Neural progenitor cell (in vitro differentiated cells): ENCODE data around the gene ITPR2. TPM values are rescaled to one million over a fixed set of nuclear protein-coding genes. Genes with fewer than 3 reads are reported as not detected.

Source experiments
- DNase-seq: peaks from one replicate; pipeline ENCODE4 v3.0.0-alpha.2; 2016; ENCODE audit warnings: low spot score
- H2AFZ ChIP-seq: fragments of 200-600 bp; sonication (generic); replicated peaks from 2 replicates; pipeline ENCODE4 v1.6.1; 2016; ENCODE audit warnings: antibody characterized with exemption
- H3F3A ChIP-seq: fragments of 200-600 bp; sonication (generic); 2 replicates; pipeline ENCODE4 v1.6.1; 2016; ENCODE audit warnings: antibody characterized with exemption, low read depth
- H3K27ac ChIP-seq: fragments of 200-600 bp; sonication (generic); 2 replicates; pipeline ENCODE4 v1.5.1; 2016; ENCODE audit warnings: mild to moderate bottlenecking
- H3K27me3 ChIP-seq: fragments of 200-600 bp; sonication (generic); 2 replicates; pipeline ENCODE4 v1.6.1; 2016; ENCODE audit warnings: mild to moderate bottlenecking, moderate library complexity
- H3K36me3 ChIP-seq: fragments of 200-600 bp; sonication (generic); 2 replicates; pipeline ENCODE4 v1.5.1; 2016
- H3K4me1 ChIP-seq: fragments of 200-600 bp; sonication (generic); 2 replicates; pipeline ENCODE4 v1.6.1; 2016; ENCODE audit warnings: mixed run types
- H3K4me2 ChIP-seq: fragments of 200-600 bp; sonication (generic); 2 replicates; pipeline ENCODE4 v1.6.1; 2016
- H3K4me3 ChIP-seq: fragments of 200-600 bp; sonication (generic); 2 replicates; pipeline ENCODE4 v1.5.1; 2016
- H3K79me2 ChIP-seq: fragments of 200-600 bp; sonication (generic); 2 replicates; pipeline ENCODE4 v1.6.1; 2016; ENCODE audit warnings: low read depth
- H3K9ac ChIP-seq: fragments of 200-600 bp; sonication (generic); 2 replicates; pipeline ENCODE4 v1.6.1; 2016
- H3K9me3 ChIP-seq: fragments of 200-600 bp; sonication (generic); 2 replicates; pipeline ENCODE4 v1.5.1; 2016; ENCODE audit warnings: low read depth
- H4K20me1 ChIP-seq: fragments of 200-600 bp; sonication (generic); 2 replicates; pipeline ENCODE4 v1.6.1; 2016; ENCODE audit warnings: low read depth
- H3K27ac Mint-ChIP-seq: 3 replicates; pipeline ENCODE4 v1.8.0; 2021; ENCODE audit warnings: mixed read lengths
- H3K27me3 Mint-ChIP-seq: 2 replicates; pipeline ENCODE4 v1.8.0; 2022; ENCODE audit warnings: low read depth, mild to moderate bottlenecking, inconsistent platforms, moderate library complexity, mixed read lengths; ENCODE audit not compliant: insufficient read depth
- H3K36me3 Mint-ChIP-seq: 3 replicates; pipeline ENCODE4 v1.8.0; 2021; ENCODE audit warnings: mixed read lengths
- H3K4me1 Mint-ChIP-seq: 3 replicates; pipeline ENCODE4 v1.8.0; 2021; ENCODE audit warnings: mixed read lengths
- H3K4me3 Mint-ChIP-seq: 3 replicates; pipeline ENCODE4 v1.8.0; 2021; ENCODE audit warnings: mild to moderate bottlenecking, moderate library complexity, mixed read lengths
- H3K9me3 Mint-ChIP-seq: 3 replicates; pipeline ENCODE4 v1.8.0; 2020; ENCODE audit warnings: mixed read lengths
- CTCF ChIP-seq: fragments of 200-600 bp; sonication (generic); IDR thresholded peaks from 2 replicates; pipeline ENCODE4 v1.5.1; 2017; ENCODE audit warnings: antibody characterized with exemption, mild to moderate bottlenecking
- EZH2 ChIP-seq: fragments of 200-600 bp; sonication (generic); IDR thresholded peaks from 2 replicates; pipeline ENCODE4 v1.6.1; 2017; ENCODE audit warnings: antibody characterized with exemption, mild to moderate bottlenecking, moderate library complexity
- EZH2phosphoT487 ChIP-seq: fragments of 200-600 bp; sonication (generic); IDR thresholded peaks from 2 replicates; pipeline ENCODE4 v1.6.1; 2017; ENCODE audit warnings: antibody characterized with exemption
- total RNA-seq: library from RNA; depleted of rRNA; stranded (reverse); fragments of >200 nt; gene quantifications from 2 replicates; pipeline ENCODE4 v1.2.3, GENCODE V29; 2015; ENCODE audit warnings: low replicate concordance

The ITPR2 gene
- total RNA-seq, 1 donor from 2014 or later, result 11.4 TPM

GRCh38 chr12:26870491-26871419 is 37.8 kb upstream of the ITPR2 start:
- H3K4me1 ChIP-seq, result no peaks in the 10 kb centered on the region
- H4K20me1 ChIP-seq, result no peaks in the 10 kb centered on the region
- no peaks in the 10 kb centered on the region for H3K9me3 Mint-ChIP-seq
- TF ChIP-seq CTCF, result no peak
- no peak for TF ChIP-seq EZH2phosphoT487
- no peaks in the 10 kb centered on the region for H3K27me3 Mint-ChIP-seq
- H3K79me2 ChIP-seq, result no peaks in the 10 kb centered on the region
- no peaks in the 10 kb centered on the region for H3K27me3 ChIP-seq
- H3K27ac ChIP-seq, result no peak overlapping the region
- DNase-seq, result no peak
- no peaks in the 10 kb centered on the region for H3K36me3 ChIP-seq
- H2AFZ ChIP-seq, result no peak overlapping the region
- H3K9ac ChIP-seq, result no peak overlapping the region
- H3K4me3 ChIP-seq, result no peak overlapping the region
- no peaks in the 10 kb centered on the region for H3K9me3 ChIP-seq
- no peak overlapping the region for H3K27ac Mint-ChIP-seq
- H3K4me1 Mint-ChIP-seq, result peaks cover 2% of the 10 kb centered on the region
- no peaks in the 10 kb centered on the region for H3K36me3 Mint-ChIP-seq
- no peak overlapping the region for H3K4me3 Mint-ChIP-seq
- H3F3A ChIP-seq, result no peaks in the 10 kb centered on the region
- no peak overlapping the region for H3K4me2 ChIP-seq

DNA sequence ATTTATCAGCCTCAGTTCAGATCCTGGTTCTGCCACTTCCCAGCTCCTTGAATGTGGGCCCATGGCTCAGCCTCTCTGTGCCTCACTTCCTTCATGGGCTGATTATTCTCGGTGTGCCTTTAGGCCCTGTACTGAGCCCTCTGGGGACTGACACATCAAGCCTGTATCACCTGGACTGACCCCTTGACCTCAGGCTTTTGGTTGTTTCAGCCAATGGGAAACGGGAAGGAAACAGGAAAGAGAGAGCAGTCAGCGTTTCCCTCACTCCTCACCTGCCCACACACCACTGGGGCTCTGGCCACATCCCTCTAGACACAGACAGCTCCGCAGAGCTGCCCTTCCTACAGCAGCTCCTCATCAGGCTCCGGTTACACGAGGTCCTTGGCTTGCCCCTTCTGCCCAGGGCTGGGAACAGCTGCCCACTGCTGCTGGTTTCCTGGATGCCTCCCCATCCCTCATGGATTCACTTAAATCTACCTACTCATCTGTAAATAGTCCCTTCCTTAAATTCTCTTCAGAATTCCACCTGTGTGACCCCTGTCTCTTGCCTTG is 37.0 kb upstream of the ITPR2 start:
- H3K4me1 ChIP-seq, result no peaks in the 10 kb centered on the region
- no peak overlapping the region for H2AFZ ChIP-seq
- TF ChIP-seq CTCF, result no peak
- no peaks in the 10 kb centered on the region for H3K9me3 ChIP-seq
- Mint-ChIP-seq H3K27me3 (no peaks in the 10 kb centered on the region), H3K27ac (no peak overlapping the region), H3K4me3 (no peak overlapping the region), H3K36me3 (no peaks in the 10 kb centered on the region), H3K9me3 (no peaks in the 10 kb centered on the region), H3K4me1 (peaks cover 2% of the 10 kb centered on the region)
- DNase-seq, result no peak
- no peaks in the 10 kb centered on the region for H4K20me1 ChIP-seq
- H3K4me3 ChIP-seq, result no peak overlapping the region
- H3K36me3 ChIP-seq, result no peaks in the 10 kb centered on the region
- no peak overlapping the region for H3K9ac ChIP-seq
- H3K4me2 ChIP-seq, result no peak overlapping the region
- no peak overlapping the region for H3K27ac ChIP-seq
- no peaks in the 10 kb centered on the region for H3K27me3 ChIP-seq
- no peaks in the 10 kb centered on the region for H3K79me2 ChIP-seq
- no peaks in the 10 kb centered on the region for H3F3A ChIP-seq

DNA sequence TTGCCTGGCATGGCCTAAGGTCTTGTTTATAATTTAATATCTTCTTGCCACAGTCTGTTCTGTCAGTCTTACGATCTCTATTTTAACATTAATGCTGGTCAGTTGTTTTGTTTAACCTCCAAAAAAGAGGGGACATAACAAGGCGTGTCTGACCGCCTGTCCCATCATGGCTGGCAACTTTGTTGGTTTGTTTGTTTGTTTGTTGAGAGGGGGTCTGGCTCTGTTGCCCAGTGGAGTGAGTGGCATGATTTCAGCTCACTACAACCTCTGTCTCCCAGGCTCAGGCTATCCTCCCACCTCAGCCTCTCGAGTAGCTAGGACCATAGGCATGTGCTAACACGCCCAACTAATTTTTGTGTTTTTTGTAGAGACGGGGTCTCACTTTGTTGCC is 36.1 kb upstream of the ITPR2 start:
- H4K20me1 ChIP-seq, result no peaks in the 10 kb centered on the region
- no peaks in the 10 kb centered on the region for H3K4me1 ChIP-seq
- H2AFZ ChIP-seq, result no peak overlapping the region
- no peak overlapping the region for H3K9ac ChIP-seq
- no peaks in the 10 kb centered on the region for H3K27me3 Mint-ChIP-seq
- no peak overlapping the region for H3K4me2 ChIP-seq
- DNase-seq, result no peak
- no peak overlapping the region for H3K4me3 ChIP-seq
- H3K4me1 Mint-ChIP-seq, result peaks cover 2% of the 10 kb centered on the region
- H3K9me3 Mint-ChIP-seq, result no peaks in the 10 kb centered on the region
- H3F3A ChIP-seq, result no peaks in the 10 kb centered on the region
- no peaks in the 10 kb centered on the region for H3K36me3 Mint-ChIP-seq
- no peak overlapping the region for H3K27ac ChIP-seq
- TF ChIP-seq CTCF (no peak), EZH2 (no peak), EZH2phosphoT487 (no peak)
- no peaks in the 10 kb centered on the region for H3K79me2 ChIP-seq
- no peak overlapping the region for H3K27ac Mint-ChIP-seq
- H3K27me3 ChIP-seq, result no peaks in the 10 kb centered on the region
- no peak overlapping the region for H3K4me3 Mint-ChIP-seq
- H3K9me3 ChIP-seq, result no peaks in the 10 kb centered on the region
- no peaks in the 10 kb centered on the region for H3K36me3 ChIP-seq
